ENCODE results near the gene CTDSPL2.

Gene CTDSPL2

GRCh38 chr15:44458429-44458828, 31.0 kb downstream of the CTDSPL2 start:
- no peaks in the 10 kb centered on the region for H3K27me3 ChIP-seq (ENCODE audit: insufficient read depth, low read length, poor library complexity, severe bottlenecking)
- no peaks in the 10 kb centered on the region for H3K9me3 ChIP-seq (ENCODE audit: insufficient read depth, low read depth, low read length)
- no peak overlapping the region for H2AFZ ChIP-seq (ENCODE audit: low read length)
- no peaks in the 10 kb centered on the region for H3F3A ChIP-seq (ENCODE audit: low read depth)
- H3K4me2 ChIP-seq (ENCODE audit: low read depth, low read length, poor library complexity, severe bottlenecking), result no peak overlapping the region
- TF ChIP-seq CTCF (conservative IDR thresholded peaks at IDR 0.05; ENCODE audit: low read length), result no peak
- no peak for TF ChIP-seq EZH2phosphoT487 (IDR thresholded peaks at IDR 0.05; ENCODE audit: borderline replicate concordance)
- H3K4me1 ChIP-seq (ENCODE audit: insufficient read depth, low read length, poor library complexity, severe bottlenecking), result no peaks in the 10 kb centered on the region
- no peak overlapping the region for H3K9ac ChIP-seq (ENCODE audit: low read depth, low read length, poor library complexity, severe bottlenecking)
- H3K79me2 ChIP-seq (ENCODE audit: insufficient read depth, low read length), result peaks cover 64% of the 10 kb centered on the region
- no peaks in the 10 kb centered on the region for H3K9me2 ChIP-seq (replicated peaks; ENCODE audit: low read depth, low read length)
- peaks cover 41% of the 10 kb centered on the region; the same call in 1 of the 2 replicates for H3K36me3 ChIP-seq (ENCODE audit: insufficient read depth, low read length)
- peaks cover 38% of the 10 kb centered on the region for H4K20me1 ChIP-seq (ENCODE audit: insufficient read depth, low read length, poor library complexity, severe bottlenecking)
- no peak overlapping the region for H3K4me3 ChIP-seq (ENCODE audit: low read length, poor library complexity, severe bottlenecking)

- no peak for TF ChIP-seq CTCF (conservative IDR thresholded peaks at IDR 0.05; ENCODE audit: low read length)
- no peak for TF ChIP-seq EZH2phosphoT487 (IDR thresholded peaks at IDR 0.05; ENCODE audit: borderline replicate concordance)
- H2AFZ ChIP-seq (ENCODE audit: low read length), result no peak overlapping the region
- peaks cover 79% of the 10 kb centered on the region for H3K79me2 ChIP-seq (ENCODE audit: insufficient read depth, low read length)
Observed at GRCh38 chr15:44468709-44469385, 41.4 kb downstream of the CTDSPL2 start.

GRCh38 chr15:44471885-44472455, 44.5 kb downstream of the CTDSPL2 start:
- peaks cover 42% of the 10 kb centered on the region for H4K20me1 ChIP-seq (ENCODE audit: insufficient read depth, low read length, poor library complexity, severe bottlenecking)
- no peak overlapping the region for H3K4me3 ChIP-seq (ENCODE audit: low read length, poor library complexity, severe bottlenecking)
- no peak for TF ChIP-seq EZH2phosphoT487 (IDR thresholded peaks at IDR 0.05; ENCODE audit: borderline replicate concordance)
- H3K4me2 ChIP-seq (ENCODE audit: low read depth, low read length, poor library complexity, severe bottlenecking), result no peak overlapping the region
- peaks cover 5% of the 10 kb centered on the region; the same call in 1 of the 2 replicates for H3K9me3 ChIP-seq (ENCODE audit: insufficient read depth, low read depth, low read length)
- no peaks in the 10 kb centered on the region for H3K4me1 ChIP-seq (ENCODE audit: insufficient read depth, low read length, poor library complexity, severe bottlenecking)
- no peaks in the 10 kb centered on the region for H3K27me3 ChIP-seq (ENCODE audit: insufficient read depth, low read length, poor library complexity, severe bottlenecking)
- H3K36me3 ChIP-seq (ENCODE audit: insufficient read depth, low read length), result peaks cover 40% of the 10 kb centered on the region
- H3K79me2 ChIP-seq (ENCODE audit: insufficient read depth, low read length), result peaks cover 66% of the 10 kb centered on the region
- no peak overlapping the region for H3K9ac ChIP-seq (ENCODE audit: low read depth, low read length, poor library complexity, severe bottlenecking)
- H3K9me2 ChIP-seq (replicated peaks; ENCODE audit: low read depth, low read length), result no peaks in the 10 kb centered on the region
- no peaks in the 10 kb centered on the region for H3F3A ChIP-seq (ENCODE audit: low read depth)
- no peak overlapping the region for H2AFZ ChIP-seq (ENCODE audit: low read length)

More at GRCh38 chr15:44468709-44469385, 41.4 kb downstream of the CTDSPL2 start:
- Histone ChIP-seq H3K9me2 (replicated peaks; ENCODE audit: low read depth, low read length) (no peaks in the 10 kb centered on the region), H3K4me1 (ENCODE audit: insufficient read depth, low read length, poor library complexity, severe bottlenecking) (no peaks in the 10 kb centered on the region), H3K4me3 (ENCODE audit: low read length, poor library complexity, severe bottlenecking) (no peak overlapping the region), H3K9me3 (ENCODE audit: insufficient read depth, low read depth, low read length) (peaks cover 5% of the 10 kb centered on the region; the same call in 1 of the 2 replicates), H3K4me2 (ENCODE audit: low read depth, low read length, poor library complexity, severe bottlenecking) (no peak overlapping the region), H3K36me3 (ENCODE audit: insufficient read depth, low read length) (peaks cover 59% of the 10 kb centered on the region), H3F3A (ENCODE audit: low read depth) (no peaks in the 10 kb centered on the region), H3K27me3 (ENCODE audit: insufficient read depth, low read length, poor library complexity, severe bottlenecking) (no peaks in the 10 kb centered on the region), H4K20me1 (ENCODE audit: insufficient read depth, low read length, poor library complexity, severe bottlenecking) (peaks cover 49% of the 10 kb centered on the region), H3K9ac (ENCODE audit: low read depth, low read length, poor library complexity, severe bottlenecking) (no peak overlapping the region)

All from Loucy (cell line).